Panc1 (cell line): ENCODE results near the gene WFDC8. TPM values are rescaled to one million over a fixed set of nuclear protein-coding genes. Genes with fewer than 3 reads are reported as not detected.
"Not testable (repeated sequence)": the region's sequence is repeated elsewhere in the genome, so short reads cannot be mapped to it uniquely, and the experiment has no call there.

Experiments used
- ATAC-seq: fragments of 200-7000 bp; cut with Tn5 transposase; 2 replicates; pipeline ENCODE4 v1.9.1; 2020; ENCODE audit warnings: mild to moderate bottlenecking, moderate library complexity
- BruUV-seq: library from RNA; stranded (reverse); fragments of 400-500 nt; replicated peaks from 2 replicates; lab custom pipeline; 2021; lab: Mats Ljungman, UMichigan
- CTCF ChIA-PET: fragments of 300-600 bp; sonication (Branson Sonifier 250); formaldehyde crosslinking; loops from one replicate; lab custom pipeline; 2022; ENCODE audit warnings: antibody characterized with exemption; lab: Charles Lee
- POLR2A ChIA-PET: fragments of 300-600 bp; sonication (Branson Sonifier 250); formaldehyde crosslinking; loops from one replicate; lab custom pipeline; 2022; ENCODE audit warnings: antibody characterized with exemption; lab: Charles Lee
- DNase-seq: peaks from one replicate; pipeline ENCODE4 v3.0.0-alpha.2; 2010; ENCODE audit warnings: low read depth, low spot score
- H3K27ac ChIP-seq: 2 replicates; pipeline ENCODE4 v1.5.1; 2011; ENCODE audit warnings: mild to moderate bottlenecking, low read length, inconsistent platforms
- H3K27me3 ChIP-seq: fragments of 200-500 bp; sonication (Bioruptor generic); 2 replicates; pipeline ENCODE4 v1.6.0; 2014; ENCODE audit warnings: low read length, inconsistent platforms; ENCODE audit not compliant: control insufficient read depth, insufficient read depth
- H3K36me3 ChIP-seq: fragments of 200-500 bp; sonication (Bioruptor generic); 2 replicates; pipeline ENCODE4 v1.5.1; 2014; ENCODE audit warnings: inconsistent platforms, mild to moderate bottlenecking, low read length, moderate library complexity; ENCODE audit not compliant: control insufficient read depth, insufficient read depth
- H3K4me1 ChIP-seq: 2 replicates; pipeline ENCODE4 v1.5.1; 2011; ENCODE audit warnings: inconsistent platforms, mild to moderate bottlenecking, low read length, moderate library complexity; ENCODE audit not compliant: control insufficient read depth, insufficient read depth
- H3K4me3 ChIP-seq, 2 experiments: 2 replicates each; pipeline ENCODE4 v1.5.1; 2011 to 2012; ENCODE audit warnings: low read depth in 2 of 2, low read length in 2 of 2, mild to moderate bottlenecking in 2 of 2, inconsistent platforms in 1 of 2, moderate library complexity in 1 of 2
- H3K9me3 ChIP-seq: fragments of 200-500 bp; sonication (Bioruptor generic); 2 replicates; pipeline ENCODE4 v1.5.1; 2014; ENCODE audit warnings: low read depth, mild to moderate bottlenecking, inconsistent platforms, low read length, moderate library complexity; ENCODE audit not compliant: control insufficient read depth, insufficient read depth
- CTCF ChIP-seq: fragments of 450-650 bp; IDR thresholded peaks from 2 replicates; pipeline ENCODE4 v1.5.1; 2017; ENCODE audit warnings: mild to moderate bottlenecking
- POLR2AphosphoS5 ChIP-seq: IDR thresholded peaks from 2 replicates; pipeline ENCODE4 v1.6.1; 2012; ENCODE audit warnings: mild to moderate bottlenecking, low read depth, low read length, moderate library complexity
- SIN3A ChIP-seq: IDR thresholded peaks from 2 replicates; pipeline ENCODE4 v1.6.1; 2012; ENCODE audit warnings: low read depth, mild to moderate bottlenecking, low read length, moderate library complexity, borderline replicate concordance; ENCODE audit not compliant: insufficient read depth
- TCF7L2 ChIP-seq: IDR thresholded peaks from 2 replicates; pipeline ENCODE4 v1.6.1; 2011; ENCODE audit warnings: mild to moderate bottlenecking, low read depth, low read length, inconsistent platforms
- in situ Hi-C: cut with HindIII; loops from 2 replicates; pipeline ENCODE4 v1.10.0; 2016; ENCODE audit warnings: low sequenced_read_pairs, low pct_unique_long_range_greater_than_20kb
- intact Hi-C: fragments of 100-400 bp; cut with micrococcal nuclease; formaldehyde crosslinking; loops from one replicate; pipeline ENCODE4 v1.10.0; 2022; ENCODE audit not compliant: unreplicated experiment
- total RNA-seq: library from RNA; stranded (reverse); gene quantifications from one replicate; pipeline ENCODE4 v1.2.1, GENCODE V29; 2021; ENCODE audit not compliant: unreplicated experiment
- TF ChIP-seq, protein P1 (sequence below), 2 experiments: IDR thresholded peaks; 2 replicates each; pipeline ENCODE4 v1.6.1; 2011 to 2012; ENCODE audit warnings: low read depth in 2 of 2, control low read depth in 1 of 2, low read length in 1 of 2, mild to moderate bottlenecking in 1 of 2, moderate library complexity in 1 of 2; ENCODE audit not compliant: insufficient read depth in 1 of 2

Gene WFDC8
- total RNA-seq, 1 experiment from 2014 or later = not detected

DNA sequence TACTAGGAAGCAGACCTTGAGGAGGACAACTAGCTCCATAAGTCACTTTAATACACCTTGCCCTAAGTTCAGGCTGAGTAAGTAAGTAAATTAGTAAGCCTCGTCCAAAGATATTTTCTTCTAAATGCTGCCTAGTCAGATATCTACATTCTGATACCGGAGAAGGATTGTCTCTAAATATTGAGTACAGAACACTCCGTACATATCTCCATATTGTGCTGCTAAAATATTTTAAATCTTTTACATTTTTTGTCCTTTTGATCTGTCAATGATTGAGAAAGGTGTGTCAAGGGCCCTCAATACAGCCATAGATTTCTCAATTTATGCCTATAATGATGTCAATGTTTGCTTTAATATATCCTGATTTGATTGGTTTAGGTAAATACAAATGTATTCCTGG is 3.2 kb downstream of the WFDC8 start:
- DNase-seq = no peak
- CTCF ChIA-PET = no interaction called here

GRCh38 chr20:45569650-45570049 is 9.4 kb downstream of the WFDC8 start:
- intact Hi-C loops, ATAC-seq: not testable (repeated sequence)

More for the DNA sequence above, 3.2 kb downstream of the WFDC8 start:
- in situ Hi-C loops (no loop called here), intact Hi-C loops (no loop called here)
- Histone ChIP-seq H3K27ac (no peak overlapping the region), H3K4me1 (no peaks in the 10 kb centered on the region), H3K9me3 (no peaks in the 10 kb centered on the region), H3K4me3 (no peak overlapping the region), H3K27me3 (no peaks in the 10 kb centered on the region; the same call in 1 of the 2 replicates), H3K36me3 (no peaks in the 10 kb centered on the region)
- no peak for TF ChIP-seq CTCF
- no peak for TF ChIP-seq POLR2AphosphoS5
- TF ChIP-seq, protein P1, sequence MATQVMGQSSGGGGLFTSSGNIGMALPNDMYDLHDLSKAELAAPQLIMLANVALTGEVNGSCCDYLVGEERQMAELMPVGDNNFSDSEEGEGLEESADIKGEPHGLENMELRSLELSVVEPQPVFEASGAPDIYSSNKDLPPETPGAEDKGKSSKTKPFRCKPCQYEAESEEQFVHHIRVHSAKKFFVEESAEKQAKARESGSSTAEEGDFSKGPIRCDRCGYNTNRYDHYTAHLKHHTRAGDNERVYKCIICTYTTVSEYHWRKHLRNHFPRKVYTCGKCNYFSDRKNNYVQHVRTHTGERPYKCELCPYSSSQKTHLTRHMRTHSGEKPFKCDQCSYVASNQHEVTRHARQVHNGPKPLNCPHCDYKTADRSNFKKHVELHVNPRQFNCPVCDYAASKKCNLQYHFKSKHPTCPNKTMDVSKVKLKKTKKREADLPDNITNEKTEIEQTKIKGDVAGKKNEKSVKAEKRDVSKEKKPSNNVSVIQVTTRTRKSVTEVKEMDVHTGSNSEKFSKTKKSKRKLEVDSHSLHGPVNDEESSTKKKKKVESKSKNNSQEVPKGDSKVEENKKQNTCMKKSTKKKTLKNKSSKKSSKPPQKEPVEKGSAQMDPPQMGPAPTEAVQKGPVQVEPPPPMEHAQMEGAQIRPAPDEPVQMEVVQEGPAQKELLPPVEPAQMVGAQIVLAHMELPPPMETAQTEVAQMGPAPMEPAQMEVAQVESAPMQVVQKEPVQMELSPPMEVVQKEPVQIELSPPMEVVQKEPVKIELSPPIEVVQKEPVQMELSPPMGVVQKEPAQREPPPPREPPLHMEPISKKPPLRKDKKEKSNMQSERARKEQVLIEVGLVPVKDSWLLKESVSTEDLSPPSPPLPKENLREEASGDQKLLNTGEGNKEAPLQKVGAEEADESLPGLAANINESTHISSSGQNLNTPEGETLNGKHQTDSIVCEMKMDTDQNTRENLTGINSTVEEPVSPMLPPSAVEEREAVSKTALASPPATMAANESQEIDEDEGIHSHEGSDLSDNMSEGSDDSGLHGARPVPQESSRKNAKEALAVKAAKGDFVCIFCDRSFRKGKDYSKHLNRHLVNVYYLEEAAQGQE (IDR thresholded peaks at IDR 0.05; ENCODE audit: insufficient read depth in 1 of 2, low read depth in 2 of 2, low read length in 1 of 2) = no peak
- POLR2A ChIA-PET = no interaction called here
- BruUV-seq = no TSS peak
- no peak for ATAC-seq

GRCh38 chr20:45564760-45565276 is 14.3 kb downstream of the WFDC8 start:
- H3K9me3 ChIP-seq = no peaks in the 10 kb centered on the region
- no peaks in the 10 kb centered on the region for H3K36me3 ChIP-seq
- intact Hi-C loops (no loop called here), in situ Hi-C loops (no loop called here)
- ATAC-seq (no peak), DNase-seq (no peak)
- no peak overlapping the region for H3K4me3 ChIP-seq
- no peak overlapping the region for H3K27ac ChIP-seq
- ChIA-PET CTCF (no interaction called here), POLR2A (no interaction called here)
- H3K27me3 ChIP-seq = peaks cover 20% of the 10 kb centered on the region
- no TSS peak for BruUV-seq
- H3K4me1 ChIP-seq = no peaks in the 10 kb centered on the region
- TF ChIP-seq POLR2AphosphoS5 (no peak), SIN3A (no peak), TCF7L2 (no peak), CTCF (no peak)
- TF ChIP-seq, protein P1 (IDR thresholded peaks at IDR 0.05; ENCODE audit: insufficient read depth in 1 of 2, low read depth in 2 of 2, low read length in 1 of 2) = no peak

More at GRCh38 chr20:45569650-45570049, 9.4 kb downstream of the WFDC8 start:
- CTCF ChIA-PET, H3K4me1 ChIP-seq, H3K27me3 ChIP-seq, POLR2A ChIA-PET, H3K4me3 ChIP-seq, DNase-seq, H3K36me3 ChIP-seq, H3K27ac ChIP-seq, in situ Hi-C loops, H3K9me3 ChIP-seq, BruUV-seq: not testable (repeated sequence)
